ENCODE measurements around the gene SPARC.

The SPARC gene

GRCh38 chr5:151673421-151673820, 13.3 kb downstream of the SPARC start:
- Histone ChIP-seq H3K9ac (ENCODE audit: low read length) (peak overlapping the region; percentile 31), H3K36me3 (ENCODE audit: control insufficient read depth, insufficient read depth, low read length) (peaks cover 46% of the 10 kb centered on the region), H3K56ac (ENCODE audit: low read length) (peak overlapping the region; percentile 91), H3K79me1 (ENCODE audit: low read length) (peaks cover 25% of the 10 kb centered on the region), H4K5ac (ENCODE audit: low read length) (no peak overlapping the region), H2BK15ac (replicated peaks; ENCODE audit: low read depth) (no peak overlapping the region), H2BK120ac (ENCODE audit: low read depth, low read length) (peak overlapping the region; percentile 52), H3K27ac (ENCODE audit: low read depth, low read length) (peak overlapping the region; percentile 81), H3K4ac (ENCODE audit: low read depth, low read length) (no peak overlapping the region), H3K18ac (ENCODE audit: low read length) (peak overlapping the region; percentile 33), H2AK5ac (ENCODE audit: low read length) (peak overlapping the region; percentile 90), H3K23ac (ENCODE audit: low read length) (no peak overlapping the region), H3K27me3 (ENCODE audit: insufficient read depth, low read length, poor library complexity) (no peaks in the 10 kb centered on the region), H3K4me3 (ENCODE audit: low read length) (no peak overlapping the region), H3K79me2 (ENCODE audit: control insufficient read depth, insufficient read depth, low read length) (peaks cover 10% of the 10 kb centered on the region), H3K4me2 (ENCODE audit: low read length) (no peak overlapping the region), H3K4me1 (ENCODE audit: control insufficient read depth, low read depth, low read length) (peaks cover 40% of the 10 kb centered on the region), H2BK5ac (ENCODE audit: low read length) (peak overlapping the region; percentile 100), H4K8ac (ENCODE audit: low read depth, low read length) (no peak overlapping the region)
- no CpG with 5 or more reads among the region's 4 CpGs for WGBS (ENCODE audit: extremely low coverage, insufficient coverage, low lambda C conversion rate)
- DNase-seq = peak; percentile 98

- peaks cover 49% of the 10 kb centered on the region for H3K36me3 ChIP-seq (ENCODE audit: control insufficient read depth, insufficient read depth, low read length)
These were observed 14.2 kb downstream of the SPARC start for GRCh38 chr5:151672516-151672915.

GRCh38 chr5:151671950-151672349, 14.8 kb downstream of the SPARC start:
- Histone ChIP-seq H3K4me1 (ENCODE audit: control insufficient read depth, low read depth, low read length) (peaks cover 27% of the 10 kb centered on the region), H3K27me3 (ENCODE audit: insufficient read depth, low read length, poor library complexity) (no peaks in the 10 kb centered on the region), H3K27ac (ENCODE audit: low read depth, low read length) (peak overlapping the region; percentile 61), H3K79me1 (ENCODE audit: low read length) (peaks cover 20% of the 10 kb centered on the region), H3K9ac (ENCODE audit: low read length) (no peak overlapping the region), H4K8ac (ENCODE audit: low read depth, low read length) (no peak overlapping the region), H3K23ac (ENCODE audit: low read length) (peak overlapping the region; percentile 1), H3K79me2 (ENCODE audit: control insufficient read depth, insufficient read depth, low read length) (peaks cover 3% of the 10 kb centered on the region), H2BK15ac (replicated peaks; ENCODE audit: low read depth) (peak overlapping the region; percentile 0), H2BK120ac (ENCODE audit: low read depth, low read length) (peak overlapping the region; percentile 14), H3K4me3 (ENCODE audit: low read length) (no peak overlapping the region), H2BK5ac (ENCODE audit: low read length) (peak overlapping the region; percentile 44), H3K18ac (ENCODE audit: low read length) (peak overlapping the region; percentile 64), H3K56ac (ENCODE audit: low read length) (peak overlapping the region; percentile 45), H3K4me2 (ENCODE audit: low read length) (no peak overlapping the region), H3K36me3 (ENCODE audit: control insufficient read depth, insufficient read depth, low read length) (peaks cover 54% of the 10 kb centered on the region), H2AK5ac (ENCODE audit: low read length) (peak overlapping the region; percentile 20), H4K5ac (ENCODE audit: low read length) (no peak overlapping the region), H3K4ac (ENCODE audit: low read depth, low read length) (peak overlapping the region; percentile 57)
- WGBS (ENCODE audit: extremely low coverage, insufficient coverage, low lambda C conversion rate) = no CpG with 5 or more reads among the region's 4 CpGs
- DNase-seq = no peak

More at GRCh38 chr5:151672516-151672915, 14.2 kb downstream of the SPARC start:
- H3K27ac ChIP-seq (ENCODE audit: low read depth, low read length) = peak overlapping the region; percentile 61
- peak overlapping the region; percentile 0 for H2BK15ac ChIP-seq (replicated peaks; ENCODE audit: low read depth)
- H3K4me2 ChIP-seq (ENCODE audit: low read length) = no peak overlapping the region
- peak overlapping the region; percentile 91 for H3K56ac ChIP-seq (ENCODE audit: low read length)
- peaks cover 32% of the 10 kb centered on the region for H3K4me1 ChIP-seq (ENCODE audit: control insufficient read depth, low read depth, low read length)
- no peaks in the 10 kb centered on the region for H3K27me3 ChIP-seq (ENCODE audit: insufficient read depth, low read length, poor library complexity)
- H2BK5ac ChIP-seq (ENCODE audit: low read length) = peak overlapping the region; percentile 100
- peak overlapping the region; percentile 81 for H4K5ac ChIP-seq (ENCODE audit: low read length)
- H3K4me3 ChIP-seq (ENCODE audit: low read length) = no peak overlapping the region
- H3K18ac ChIP-seq (ENCODE audit: low read length) = peak overlapping the region; percentile 64
- H2AK5ac ChIP-seq (ENCODE audit: low read length) = peak overlapping the region; percentile 99
- peaks cover 20% of the 10 kb centered on the region for H3K79me1 ChIP-seq (ENCODE audit: low read length)
- H3K4ac ChIP-seq (ENCODE audit: low read depth, low read length) = peak overlapping the region; percentile 57
- peaks cover 3% of the 10 kb centered on the region for H3K79me2 ChIP-seq (ENCODE audit: control insufficient read depth, insufficient read depth, low read length)
- DNase-seq = no peak
- peak overlapping the region; percentile 62 for H3K9ac ChIP-seq (ENCODE audit: low read length)
- H2BK120ac ChIP-seq (ENCODE audit: low read depth, low read length) = peak overlapping the region; percentile 52
- H3K23ac ChIP-seq (ENCODE audit: low read length) = peak overlapping the region; percentile 97
- H4K8ac ChIP-seq (ENCODE audit: low read depth, low read length) = no peak overlapping the region
- WGBS (ENCODE audit: extremely low coverage, insufficient coverage, low lambda C conversion rate) = no CpG with 5 or more reads among the region's 8 CpGs

- DNase-seq = no peak
- no peaks in the 10 kb centered on the region for H3K27me3 ChIP-seq (ENCODE audit: insufficient read depth, low read length, poor library complexity)
- H3K9ac ChIP-seq (ENCODE audit: low read length) = peak overlapping the region; percentile 24
- H4K5ac ChIP-seq (ENCODE audit: low read length) = no peak overlapping the region
- no peak overlapping the region for H3K4ac ChIP-seq (ENCODE audit: low read depth, low read length)
- H3K79me2 ChIP-seq (ENCODE audit: control insufficient read depth, insufficient read depth, low read length) = peaks cover 3% of the 10 kb centered on the region
- H3K23ac ChIP-seq (ENCODE audit: low read length) = no peak overlapping the region
- WGBS (ENCODE audit: extremely low coverage, insufficient coverage, low lambda C conversion rate) = no CpG with 5 or more reads among the region's 6 CpGs
- peaks cover 57% of the 10 kb centered on the region for H3K36me3 ChIP-seq (ENCODE audit: control insufficient read depth, insufficient read depth, low read length)
- H3K56ac ChIP-seq (ENCODE audit: low read length) = peak overlapping the region; percentile 45
- no peak overlapping the region for H3K27ac ChIP-seq (ENCODE audit: low read depth, low read length)
- no peak overlapping the region for H2BK120ac ChIP-seq (ENCODE audit: low read depth, low read length)
- H4K8ac ChIP-seq (ENCODE audit: low read depth, low read length) = no peak overlapping the region
- H2BK5ac ChIP-seq (ENCODE audit: low read length) = peak overlapping the region; percentile 44
- peaks cover 23% of the 10 kb centered on the region for H3K4me1 ChIP-seq (ENCODE audit: control insufficient read depth, low read depth, low read length)
- no peak overlapping the region for H3K18ac ChIP-seq (ENCODE audit: low read length)
- no peak overlapping the region for H3K4me3 ChIP-seq (ENCODE audit: low read length)
- H3K79me1 ChIP-seq (ENCODE audit: low read length) = peaks cover 20% of the 10 kb centered on the region
- no peak overlapping the region for H2BK15ac ChIP-seq (replicated peaks; ENCODE audit: low read depth)
- H2AK5ac ChIP-seq (ENCODE audit: low read length) = peak overlapping the region; percentile 79
- no peak overlapping the region for H3K4me2 ChIP-seq (ENCODE audit: low read length)
These were observed 15.6 kb downstream of the SPARC start for GRCh38 chr5:151670953-151671636.

- Histone ChIP-seq H3K36me3 (ENCODE audit: control insufficient read depth, insufficient read depth, low read length) (peaks cover 63% of the 10 kb centered on the region), H3K4me1 (ENCODE audit: control insufficient read depth, low read depth, low read length) (peaks cover 15% of the 10 kb centered on the region)
- no peak for DNase-seq
These were observed 16.5 kb downstream of the SPARC start for GRCh38 chr5:151670083-151670686.

More at GRCh38 chr5:151670083-151670686, 16.5 kb downstream of the SPARC start:
- Histone ChIP-seq H3K4ac (ENCODE audit: low read depth, low read length) (no peak overlapping the region), H3K27me3 (ENCODE audit: insufficient read depth, low read length, poor library complexity) (no peaks in the 10 kb centered on the region), H2BK5ac (ENCODE audit: low read length) (no peak overlapping the region), H4K5ac (ENCODE audit: low read length) (no peak overlapping the region), H3K18ac (ENCODE audit: low read length) (no peak overlapping the region), H3K4me2 (ENCODE audit: low read length) (no peak overlapping the region), H2BK120ac (ENCODE audit: low read depth, low read length) (no peak overlapping the region), H3K56ac (ENCODE audit: low read length) (no peak overlapping the region), H3K79me2 (ENCODE audit: control insufficient read depth, insufficient read depth, low read length) (peaks cover 3% of the 10 kb centered on the region), H3K23ac (ENCODE audit: low read length) (no peak overlapping the region), H3K4me3 (ENCODE audit: low read length) (no peak overlapping the region), H3K79me1 (ENCODE audit: low read length) (peaks cover 19% of the 10 kb centered on the region), H3K27ac (ENCODE audit: low read depth, low read length) (no peak overlapping the region), H2AK5ac (ENCODE audit: low read length) (no peak overlapping the region), H2BK15ac (replicated peaks; ENCODE audit: low read depth) (no peak overlapping the region), H4K8ac (ENCODE audit: low read depth, low read length) (no peak overlapping the region), H3K9ac (ENCODE audit: low read length) (no peak overlapping the region)
- no CpG with 5 or more reads among the region's 4 CpGs for WGBS (ENCODE audit: extremely low coverage, insufficient coverage, low lambda C conversion rate)
